HepG2 (cell line): ENCODE results near the gene SYNGR2. TPM values are rescaled to one million over a fixed set of nuclear protein-coding genes. Genes with fewer than 3 reads are reported as not detected.
A peak's percentile ranks its signal among the peaks of the same experiment; 100 is the strongest.

ENCODE experiments used
- CREBL2 ChIP-seq: sonication (generic); formaldehyde crosslinking; IDR thresholded peaks from 2 replicates; pipeline ENCODE4 v1.8.1; 2023; ENCODE audit warnings: missing genetic modification reagents, mild to moderate bottlenecking, borderline replicate concordance
- FIP1L1 ChIP-seq: fragments of 200-400 bp; formaldehyde crosslinking; IDR thresholded peaks from 2 replicates; pipeline ENCODE4 v1.6.1; 2018; ENCODE audit warnings: low read depth, mild to moderate bottlenecking, low read length, moderate library complexity, borderline replicate concordance; ENCODE audit not compliant: insufficient read depth
- FUBP1 ChIP-seq: sonication (generic); formaldehyde crosslinking; IDR thresholded peaks from 2 replicates; pipeline ENCODE4 v1.5.1; 2020; ENCODE audit warnings: missing genetic modification reagents, mild to moderate bottlenecking, borderline replicate concordance
- GATAD2A ChIP-seq: IDR thresholded peaks from 2 replicates; pipeline ENCODE4 v1.6.1; 2016
- HMGXB4 ChIP-seq, 2 experiments: sonication (generic) in 1 of 2; formaldehyde crosslinking in 1 of 2; IDR thresholded peaks; 2 replicates each; pipeline versions ENCODE4 v1.4.0 to v1.6.1; 2018 to 2020; ENCODE audit warnings: missing genetic modification reagents in 2 of 2, borderline replicate concordance in 1 of 2, low read depth in 1 of 2, mild to moderate bottlenecking in 1 of 2, missing biosample characterization in 1 of 2
- KIAA2018 ChIP-seq: sonication (generic); formaldehyde crosslinking; IDR thresholded peaks from 2 replicates; pipeline ENCODE4 v1.5.0; 2020; ENCODE audit warnings: mild to moderate bottlenecking, missing genetic modification reagents, borderline replicate concordance
- PITX1 ChIP-seq: sonication (generic); formaldehyde crosslinking; IDR thresholded peaks from 2 replicates; pipeline ENCODE4 v1.5.1; 2020; ENCODE audit warnings: mild to moderate bottlenecking, missing genetic modification reagents
- SMAD1 ChIP-seq: sonication (generic); formaldehyde crosslinking; IDR thresholded peaks from 2 replicates; pipeline ENCODE4 v1.4.0; 2020; ENCODE audit warnings: missing genetic modification reagents, low read depth, mild to moderate bottlenecking, borderline replicate concordance
- ZFP37 ChIP-seq: sonication (generic); formaldehyde crosslinking; IDR thresholded peaks from 2 replicates; pipeline ENCODE4 v1.4.0; 2020; ENCODE audit warnings: missing genetic modification reagents, borderline replicate concordance
- ZNF234 ChIP-seq: sonication (generic); formaldehyde crosslinking; conservative IDR thresholded peaks from 2 replicates; pipeline ENCODE4 v1.5.1; 2020; ENCODE audit warnings: mild to moderate bottlenecking, missing genetic modification reagents
- ZNF362 ChIP-seq: sonication (generic); formaldehyde crosslinking; IDR thresholded peaks from 2 replicates; pipeline ENCODE4 v1.4.0; 2020; ENCODE audit warnings: missing genetic modification reagents, mild to moderate bottlenecking, borderline replicate concordance
- ZNF850 ChIP-seq: sonication (generic); formaldehyde crosslinking; conservative IDR thresholded peaks from 2 replicates; pipeline ENCODE4 v1.9.0; 2021; ENCODE audit warnings: mild to moderate bottlenecking, missing genetic modification reagents
- polyA plus RNA-seq, 8 experiments: library from polyadenylated mRNA; depleted of rRNA in 3 of 8; stranded (reverse) in 7 of 8; unstranded in 1 of 8; fragments of >200 nt; fragmentation: Illumina TruSeq in 4 of 8; extraction: Trizol in 4 of 8; gene quantifications; 2 replicates each; pipeline versions ENCODE4 v1.2.1 to v1.2.3, GENCODE V29; 2011 to 2016; ENCODE audit warnings: low read depth in 4 of 8, missing spikeins in 1 of 8, mixed read lengths in 1 of 8; ENCODE audit not compliant: insufficient read depth in 1 of 8
- total RNA-seq, 5 experiments: library from RNA; depleted of rRNA; stranded (reverse); fragments of >200 nt; fragmentation: Illumina TruSeq; extraction: Trizol; gene quantifications; 2 replicates each; pipeline ENCODE4 v1.2.3, GENCODE V29; 2016; ENCODE audit warnings: low read depth in 1 of 5

SYNGR2 gene
- total and polyA plus RNA-seq, 2 of the 13 experiments (the other 11 are each of a cell fraction or from before 2014, with no cell fraction given) = 46.7 to 170 TPM

GRCh38 chr17:78135858-78136500 lies 32.4 kb upstream of the SYNGR2 start (continued):
- no peak for TF ChIP-seq SMAD1 (CRISPR knock-in tag)
- TF ChIP-seq FIP1L1 = no peak
- TF ChIP-seq HMGXB4 (CRISPR knock-in tag; IDR thresholded peaks at IDR 0.05; ENCODE audit: borderline replicate concordance in 1 of 2, low read depth in 1 of 2) = no peak
- TF ChIP-seq ZNF234 = no peak
- 0 out of 2 replicates have a peak, but pooled peaks have one; percentile 17 for TF ChIP-seq GATAD2A (CRISPR knock-in tag)
- peak; percentile 34; the same call in 1 of the 2 replicates for TF ChIP-seq ZNF362 (CRISPR knock-in tag)
- TF ChIP-seq KIAA2018 (CRISPR knock-in tag) = no peak
- TF ChIP-seq ZFP37 = no peak
- no peak for TF ChIP-seq ZNF850 (CRISPR knock-in tag)
- peak; percentile 26; the same call in 1 of the 2 replicates for TF ChIP-seq FUBP1 (CRISPR knock-in tag)
- no peak for TF ChIP-seq CREBL2 (CRISPR knock-in tag)
- no peak for TF ChIP-seq PITX1 (CRISPR knock-in tag)
